HG03045 (cell line): ENCODE results near the gene PTK6.
"Not testable (repeated sequence)": the region's sequence is repeated elsewhere in the genome, so short reads cannot be mapped to it uniquely, and the experiment has no call there.

Experiments used
- ATAC-seq: cut with Tn5 transposase; IDR thresholded peaks from one replicate; pipeline ENCODE4 v1.9.1; 2021; ENCODE audit warnings: mild to moderate bottlenecking, moderate library complexity; ENCODE audit not compliant: unreplicated experiment

Gene PTK6

GRCh38 chr20:63536997-63537524, at the start of gene PTK6:
TSS of gene PTK6 (minus strand) at chr20:63537376. CDS start at chr20:63537314, 62 bp downstream.
- ATAC-seq: no peak

GRCh38 chr20:63586797-63587196, 49.6 kb upstream of the PTK6 start:
- no peak for ATAC-seq

- ATAC-seq: no peak
Measured at GRCh38 chr20:63585616-63586565, 48.7 kb upstream of the PTK6 start.

- ATAC-seq: no peak
Measured at GRCh38 chr20:63582382-63583063, 45.3 kb upstream of the PTK6 start.

- ATAC-seq: no peak
Measured at GRCh38 chr20:63580796-63581461, 43.8 kb upstream of the PTK6 start.

- no peak for ATAC-seq
Measured at GRCh38 chr20:63579017-63579694, 42.0 kb upstream of the PTK6 start.

GRCh38 chr20:63578224-63579016, 41.2 kb upstream of the PTK6 start:
- ATAC-seq: no peak

GRCh38 chr20:63577317-63577894, 40.2 kb upstream of the PTK6 start:
- ATAC-seq: no peak

GRCh38 chr20:63576311-63576710, 39.1 kb upstream of the PTK6 start:
- no peak for ATAC-seq

GRCh38 chr20:63574829-63575743, 37.9 kb upstream of the PTK6 start:
- ATAC-seq: no peak

GRCh38 chr20:63574156-63574828, 37.1 kb upstream of the PTK6 start, which contains the start of gene HELZ2:
TSS of gene HELZ2 (minus strand) at chr20:63574239. CDS start at chr20:63572385, 1,854 bp downstream.
- no peak for ATAC-seq

- ATAC-seq: no peak
Measured at GRCh38 chr20:63573647-63574131, 36.5 kb upstream of the PTK6 start.

- no peak for ATAC-seq
Measured at GRCh38 chr20:63572788-63573646, 35.8 kb upstream of the PTK6 start.

GRCh38 chr20:63572071-63572787, 35.1 kb upstream of the PTK6 start:
- ATAC-seq: no peak

- not testable (repeated sequence) for ATAC-seq
Measured at GRCh38 chr20:63571087-63571478, 33.9 kb upstream of the PTK6 start.
